ENCODE measurements around the gene REPS1.

Gene REPS1

DNA sequence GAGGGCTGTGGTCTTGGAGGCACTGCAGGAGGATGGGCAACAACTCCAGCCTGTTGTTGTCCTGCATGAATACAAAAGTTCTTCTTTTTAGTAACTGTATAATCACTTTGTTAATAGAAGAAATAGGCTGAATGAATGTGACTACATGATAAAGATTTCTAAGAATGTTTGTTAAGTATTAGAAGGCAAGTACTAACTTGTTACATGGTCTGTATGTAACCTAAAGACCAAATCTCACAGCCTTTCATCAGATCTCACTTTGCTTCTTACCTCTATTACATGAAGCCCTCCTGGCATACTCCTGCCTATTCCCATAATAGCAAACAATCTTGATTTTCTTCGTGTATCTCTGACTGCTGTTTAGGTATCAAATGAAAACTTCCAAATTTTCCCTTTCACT lies 73.4 kb downstream of the REPS1 start:
- DNase-seq, result no peak

DNA sequence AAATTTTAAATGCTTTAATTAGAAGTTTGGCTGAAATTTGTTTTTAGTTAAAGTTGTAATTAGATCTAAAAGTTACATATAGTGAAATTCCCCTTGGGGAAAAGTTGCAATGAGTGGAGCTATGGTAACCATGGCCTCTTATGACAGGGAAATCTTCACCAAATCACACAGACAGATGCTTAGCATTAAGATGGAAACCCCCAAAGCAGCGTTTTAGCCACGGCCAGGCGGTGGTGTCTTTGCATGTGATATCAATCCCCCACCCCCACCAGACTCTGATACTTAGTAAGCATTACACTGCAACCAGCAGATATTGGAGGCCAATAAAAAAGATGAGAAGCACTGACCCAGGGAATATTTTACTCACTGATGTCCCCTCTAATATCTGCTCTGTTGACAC lies 75.7 kb downstream of the REPS1 start:
- DNase-seq, result no peak

DNA sequence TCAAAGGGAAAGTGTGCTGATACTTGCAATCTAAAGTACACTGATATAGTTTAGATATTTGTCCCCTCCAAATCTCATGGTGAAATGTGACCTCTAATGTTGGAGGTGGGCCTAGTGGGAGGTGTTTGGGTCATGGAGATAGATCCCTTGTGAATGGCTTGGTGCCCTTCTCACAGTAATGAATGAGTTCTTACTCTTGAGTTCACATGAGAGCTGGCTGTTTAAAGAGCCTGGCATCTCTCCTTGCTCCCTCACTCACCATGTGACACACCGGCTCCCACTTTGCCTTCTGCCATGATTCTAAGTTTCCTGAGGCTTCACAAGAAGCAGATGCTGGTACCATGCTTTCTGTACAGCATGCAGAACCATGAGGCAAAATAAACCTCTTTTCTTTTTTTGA lies 78.1 kb downstream of the REPS1 start:
- DNase-seq, result no peak

DNA sequence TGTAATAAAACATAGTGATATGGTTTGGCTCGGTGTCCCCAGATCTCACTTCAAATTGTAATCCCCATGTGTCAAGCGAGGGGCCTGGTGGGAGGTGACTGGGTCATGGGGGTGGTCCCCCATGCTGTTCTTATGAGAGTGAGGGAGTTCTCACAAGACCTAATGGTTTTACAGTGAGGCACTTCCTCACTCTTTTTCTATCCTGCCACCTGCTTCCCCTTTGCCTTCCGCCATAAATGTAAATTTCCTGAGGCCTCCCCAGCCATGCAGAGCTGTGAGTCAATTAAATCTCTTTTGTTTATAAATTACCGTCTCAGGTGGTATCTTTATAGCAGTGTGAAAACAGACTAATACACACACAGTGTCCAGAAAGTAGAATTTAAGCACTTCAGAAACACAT lies 78.5 kb downstream of the REPS1 start:
- DNase-seq, result no peak

DNA sequence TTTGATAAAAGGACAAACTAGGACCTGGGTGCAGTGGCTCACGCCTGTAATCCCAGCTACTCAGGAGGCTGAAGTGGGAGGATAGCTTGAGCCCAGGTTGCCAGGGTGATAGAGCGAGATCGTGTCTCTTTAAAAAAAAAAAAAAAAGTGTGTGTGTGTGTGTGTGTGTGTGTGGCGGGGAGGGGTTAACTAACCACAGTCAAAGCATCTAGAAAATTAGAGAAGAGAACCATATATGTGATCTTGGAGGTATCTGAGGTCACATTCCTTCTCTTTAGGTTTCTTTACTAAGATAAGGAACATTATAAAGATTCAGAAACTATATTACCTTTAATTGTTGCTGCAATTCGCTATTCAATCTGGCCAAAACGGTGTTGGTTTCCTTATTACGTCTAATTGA lies 80.9 kb downstream of the REPS1 start:
- no peak for DNase-seq

DNA sequence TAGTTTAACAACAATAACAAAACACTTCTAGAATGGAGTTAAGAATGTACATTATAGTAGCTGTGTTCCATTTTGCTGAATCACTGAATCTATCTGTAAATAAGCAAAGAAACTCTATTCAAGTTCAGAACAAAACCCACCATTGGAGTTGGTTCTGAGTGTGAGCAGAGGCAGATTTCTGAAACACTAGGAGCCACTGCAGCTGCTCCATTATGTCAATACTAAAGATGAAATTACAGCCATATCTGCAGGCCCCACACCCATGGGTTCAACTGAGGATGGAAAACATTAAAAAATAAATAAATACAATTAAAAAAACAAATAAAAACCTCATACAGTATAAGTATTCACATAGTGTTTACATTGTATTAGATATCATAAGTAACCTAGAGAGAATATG lies 91.0 kb downstream of the REPS1 start:
- no peak for DNase-seq

DNA sequence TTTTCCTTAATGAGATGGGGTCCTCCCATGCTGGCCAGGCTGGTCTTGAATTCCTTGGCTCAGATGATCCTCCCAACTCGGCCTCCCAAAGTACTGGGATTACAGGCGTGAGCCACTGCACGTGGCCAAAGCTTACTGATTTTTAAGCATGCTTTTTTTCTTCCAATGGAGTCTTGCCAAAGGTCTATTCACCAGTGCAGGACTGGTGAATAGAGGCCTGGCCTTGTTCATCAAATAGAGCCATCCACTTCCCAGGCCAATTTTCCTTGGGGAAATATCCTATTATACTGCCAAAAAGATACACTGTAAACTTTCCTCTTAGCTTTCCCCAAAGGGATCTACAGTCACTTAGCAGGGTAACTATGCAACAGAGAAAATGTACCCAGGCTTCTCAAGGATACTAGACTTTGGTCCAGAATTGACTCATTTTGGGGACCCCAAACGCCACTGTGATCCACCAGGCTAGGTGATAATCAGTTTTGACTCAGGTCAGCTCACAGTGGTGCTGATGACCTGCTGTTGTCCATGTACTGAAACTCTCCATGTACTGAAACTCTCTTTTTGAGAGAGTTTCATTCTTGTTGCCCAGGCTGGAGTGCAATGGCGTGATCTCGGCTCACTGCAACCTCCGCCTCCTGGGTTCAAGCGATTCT lies 91.8 kb downstream of the REPS1 start:
- DNase-seq, result no peak

DNA sequence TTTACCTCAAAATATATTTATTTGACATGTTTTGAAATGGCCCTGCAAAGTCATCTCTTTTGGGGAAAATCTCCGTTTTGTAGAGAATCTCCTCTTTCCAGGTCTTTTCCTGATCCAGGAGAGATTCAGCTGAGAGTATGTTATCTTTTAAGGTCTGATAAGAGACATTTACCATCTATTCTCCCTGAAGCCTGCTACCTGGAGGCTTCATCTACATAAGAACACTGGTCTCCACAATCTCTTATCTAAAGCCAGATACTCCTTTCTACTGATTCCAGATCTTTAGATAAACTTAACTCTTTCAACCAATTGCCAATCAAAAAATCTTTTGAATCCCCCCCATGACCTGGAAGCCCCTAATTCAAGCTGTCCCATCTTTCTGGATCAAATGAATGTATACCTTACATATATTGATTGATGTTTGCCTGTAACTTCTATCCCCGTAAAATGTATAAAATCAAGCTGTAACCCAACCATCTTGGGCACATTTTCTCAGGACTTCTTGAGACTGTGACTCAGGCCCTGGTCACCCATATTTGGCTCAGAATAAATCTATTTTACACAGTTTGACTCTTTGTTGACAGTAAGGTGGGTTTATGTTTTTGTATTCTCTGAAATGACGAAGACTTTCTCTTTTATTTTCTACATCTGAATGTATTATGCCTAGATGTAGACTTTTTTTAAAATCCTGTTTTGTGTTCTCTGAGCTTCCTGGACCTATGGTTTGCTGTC lies 96.6 kb downstream of the REPS1 start:
- no peak for DNase-seq

DNA sequence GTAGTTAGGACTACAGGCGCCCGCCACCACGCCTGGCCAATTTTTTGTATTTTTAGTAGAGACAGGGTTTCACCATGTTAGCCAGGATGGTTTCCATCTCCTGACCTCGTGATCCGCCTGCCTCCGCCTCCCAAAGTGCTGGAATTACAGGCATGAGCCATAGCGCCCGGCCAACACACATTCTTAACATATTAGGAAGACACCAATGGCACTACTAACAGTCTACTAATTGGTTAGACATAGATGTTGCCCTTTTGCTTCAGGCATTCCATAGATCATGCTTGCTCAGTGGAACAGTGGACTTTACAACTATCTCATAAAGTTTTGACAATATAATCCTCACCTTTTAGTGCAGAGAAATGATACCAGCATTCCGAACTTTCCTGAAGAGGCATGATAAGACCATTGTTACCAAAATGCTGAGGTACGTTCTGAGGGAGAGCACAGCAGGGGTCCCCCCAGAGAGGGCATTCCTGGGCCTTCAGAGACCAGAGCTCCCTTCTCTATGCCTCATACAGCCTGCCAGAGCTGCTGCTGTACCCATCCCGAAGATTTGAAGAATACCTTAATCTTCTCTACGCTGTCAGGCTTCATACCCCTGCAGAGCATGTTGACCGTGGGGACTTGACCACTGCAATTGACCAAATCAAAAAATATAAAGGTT lies 102.8 kb downstream of the REPS1 start:
- DNase-seq, result no peak

DNA sequence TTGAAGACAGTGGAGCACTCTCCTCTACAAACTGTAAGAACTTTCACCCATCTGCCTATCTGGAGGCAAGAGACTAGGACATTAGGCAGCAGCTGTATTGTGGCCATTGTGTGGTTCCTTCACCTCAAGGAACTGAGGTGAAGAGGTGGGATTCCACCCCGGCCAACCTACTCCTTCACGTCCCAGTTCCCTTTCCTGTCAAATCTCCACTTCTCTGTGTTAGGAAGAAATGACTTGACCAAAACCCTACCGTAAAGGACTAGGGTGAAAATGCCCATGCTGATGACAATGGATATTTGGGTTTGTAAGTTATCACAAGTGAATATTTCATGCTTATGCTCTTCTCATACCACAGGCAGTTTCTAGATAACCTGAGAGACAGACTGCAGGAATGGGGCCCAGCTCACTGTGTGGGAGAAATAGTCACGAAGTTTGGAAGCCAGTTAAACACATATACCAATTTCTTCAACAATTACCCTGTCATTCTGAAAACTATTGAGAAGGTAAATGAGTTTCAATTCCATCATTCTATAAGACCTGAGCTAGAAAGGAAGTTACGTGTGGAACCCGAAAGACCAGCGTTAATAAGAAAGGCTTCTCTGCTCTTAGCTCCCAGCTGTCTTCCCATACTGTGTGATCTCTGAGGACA lies 105.6 kb downstream of the REPS1 start:
- DNase-seq, result no peak

DNA sequence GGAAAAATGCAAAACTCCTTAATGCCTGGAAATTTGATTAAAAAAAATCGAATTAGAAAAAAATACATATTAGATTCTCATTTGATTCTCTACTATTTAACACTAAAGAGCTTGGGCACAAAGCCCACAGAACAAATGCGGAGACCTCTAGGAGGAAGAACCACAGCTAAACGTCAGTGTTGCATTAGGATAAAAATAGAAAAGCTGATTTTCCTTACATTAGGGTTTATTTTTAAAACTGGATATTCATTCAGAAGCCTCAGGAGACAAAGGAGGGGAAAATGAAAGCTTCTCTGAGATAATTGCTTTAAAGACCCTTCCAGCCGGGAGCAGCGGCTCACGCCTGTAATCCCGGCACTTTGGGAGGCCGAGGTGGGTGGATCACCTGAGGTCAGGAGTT lies 114.9 kb downstream of the REPS1 start:
- no peak for DNase-seq

DNA sequence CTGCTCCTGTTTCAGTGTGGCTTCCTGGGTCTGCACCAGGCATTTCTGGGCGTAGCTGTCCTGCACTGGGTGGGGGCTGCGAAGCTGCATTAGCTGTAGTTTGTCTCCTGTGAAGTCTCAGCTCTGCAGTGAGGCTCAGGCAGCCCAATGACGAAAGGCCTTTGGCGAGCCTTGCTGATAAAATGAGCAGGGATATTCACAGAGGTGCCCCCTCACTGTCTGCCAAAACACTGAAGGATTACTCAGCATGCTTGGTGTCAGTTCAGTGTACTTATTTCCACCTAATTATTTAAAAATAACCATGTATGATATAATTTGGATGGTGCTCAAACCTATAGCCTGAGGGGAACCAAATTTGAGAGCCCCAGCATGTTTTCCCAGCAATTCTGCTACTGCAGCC lies 118.7 kb downstream of the REPS1 start:
- DNase-seq, result no peak

DNA sequence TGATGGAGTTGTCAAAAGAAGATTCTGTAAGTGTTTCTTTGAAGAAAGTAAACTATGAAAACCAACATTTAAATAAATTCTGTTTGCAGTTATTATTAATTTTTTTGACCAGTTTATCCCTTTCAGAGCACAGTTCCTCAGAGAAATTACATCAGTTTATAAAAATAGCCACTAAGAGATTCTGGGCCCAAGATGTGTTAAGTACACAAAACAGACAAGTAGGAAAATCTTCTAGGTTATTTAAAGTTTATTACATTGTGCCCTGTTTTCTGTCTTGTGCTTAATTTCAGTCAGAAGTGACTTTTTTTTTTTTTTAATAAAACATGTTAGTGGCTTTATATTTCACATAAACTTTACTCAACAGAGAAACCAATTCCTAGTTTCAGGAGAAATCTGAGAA lies 119.9 kb downstream of the REPS1 start:
- no peak for DNase-seq

DNA sequence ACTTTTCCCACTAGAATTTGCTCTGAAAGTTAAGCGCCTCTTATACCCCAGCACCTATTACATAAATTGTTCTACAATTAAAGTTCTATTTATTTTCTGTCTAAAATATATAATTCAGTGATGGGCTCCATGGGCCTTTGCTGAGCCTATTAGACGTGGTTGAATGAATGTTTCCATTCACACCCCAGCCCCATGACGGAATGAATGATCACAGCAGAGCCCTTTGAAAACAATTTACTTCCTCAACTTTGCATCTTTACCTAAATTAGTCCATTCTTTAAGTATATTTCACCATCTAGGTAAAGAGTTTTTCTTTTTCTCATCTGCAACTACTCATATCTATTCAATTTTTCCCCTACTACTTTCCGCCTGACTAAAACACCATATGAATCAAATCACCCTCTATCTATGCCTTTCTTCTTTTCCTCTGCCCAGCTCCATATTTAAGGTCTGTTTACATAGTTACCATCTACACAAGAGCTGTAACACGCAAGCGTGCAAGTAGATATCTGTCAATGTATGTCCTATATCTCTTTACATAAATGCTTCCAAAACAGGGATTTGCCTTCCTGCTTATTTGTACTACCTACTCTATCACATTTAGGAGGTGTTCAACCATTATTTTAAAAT lies 122.5 kb downstream of the REPS1 start:
- no peak for DNase-seq

DNA sequence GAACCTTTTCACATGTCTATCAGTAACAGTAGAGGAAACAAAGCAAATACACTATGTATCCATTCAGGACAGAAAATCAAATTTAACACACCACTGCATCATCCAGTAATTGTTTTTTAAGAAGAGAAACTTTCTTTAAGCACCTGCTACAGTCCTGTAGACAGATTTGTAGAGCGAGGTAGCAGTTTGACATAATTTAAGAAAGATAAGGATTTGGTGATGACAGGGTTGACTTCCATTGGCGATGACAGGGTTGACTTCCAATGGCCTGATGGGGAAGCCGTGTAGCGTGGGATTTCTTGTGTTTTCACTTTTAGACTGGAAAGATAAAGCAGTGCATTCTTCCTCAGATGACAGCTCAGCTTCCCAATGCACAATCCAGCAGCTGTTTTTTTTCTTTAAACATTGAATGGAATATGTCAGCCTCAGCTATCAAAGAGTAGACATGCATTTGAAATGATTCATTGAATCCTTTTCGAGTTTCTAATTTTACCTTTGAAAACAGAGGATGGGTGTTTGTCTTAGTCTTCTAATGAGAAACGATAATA lies 123.6 kb downstream of the REPS1 start:
- no peak for DNase-seq

DNA sequence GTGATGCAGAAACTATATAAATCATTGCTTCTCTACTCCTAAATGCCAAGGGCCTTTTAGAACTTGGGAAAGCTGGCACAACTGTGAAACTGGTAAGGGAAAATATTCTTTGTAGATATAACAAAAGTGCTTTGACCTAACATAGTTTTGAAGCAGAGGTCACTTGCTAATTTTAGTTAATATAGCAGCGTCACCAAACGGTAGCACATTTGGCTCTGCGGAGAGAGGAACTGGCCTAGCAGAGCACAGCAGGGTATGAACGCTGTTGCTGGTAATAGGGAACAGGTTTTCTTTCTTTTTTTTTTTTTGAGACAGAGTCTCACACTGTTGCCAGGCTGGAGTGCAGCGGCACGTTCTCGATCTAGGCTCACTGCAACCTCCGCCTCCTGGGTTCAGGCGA lies 124.7 kb downstream of the REPS1 start:
- DNase-seq, result no peak

DNA sequence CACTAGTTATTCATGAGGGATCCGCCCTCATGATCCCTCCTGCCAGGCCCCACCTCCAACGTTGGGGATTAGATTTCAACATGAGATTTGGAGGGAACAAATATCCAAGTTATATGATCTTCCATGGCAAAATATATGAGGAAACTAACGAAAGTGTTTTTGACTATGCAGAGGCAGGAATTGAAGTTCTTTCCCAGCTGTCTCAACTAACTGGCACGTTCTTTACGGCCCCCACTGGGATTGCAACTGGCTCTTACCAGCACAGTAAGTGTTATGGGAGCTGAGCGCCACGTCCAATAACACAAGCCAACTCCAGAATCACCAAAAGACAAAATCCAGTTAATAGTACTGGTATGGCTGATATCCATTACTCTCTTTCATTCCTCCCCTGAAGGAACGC lies 125.6 kb downstream of the REPS1 start:
- DNase-seq, result no peak

DNA sequence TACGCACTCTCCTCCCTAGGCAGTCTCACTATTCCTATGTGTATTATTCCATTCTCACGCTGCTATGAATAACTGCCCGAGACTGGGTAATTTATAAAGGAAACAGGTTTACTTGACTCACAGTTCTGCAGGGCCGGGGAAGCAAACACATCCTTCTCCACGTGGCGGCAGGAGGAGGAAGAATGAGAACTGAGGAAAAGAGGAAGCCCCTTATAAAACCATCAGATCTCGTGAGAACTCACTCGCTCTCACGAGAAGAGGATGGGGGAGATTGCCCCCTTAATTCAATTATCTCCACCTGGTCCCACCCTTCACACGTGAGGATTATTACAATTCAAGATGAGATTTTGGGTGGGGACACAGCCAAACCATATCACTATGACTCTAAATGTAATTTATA lies 130.3 kb downstream of the REPS1 start:
- no peak for DNase-seq

DNA sequence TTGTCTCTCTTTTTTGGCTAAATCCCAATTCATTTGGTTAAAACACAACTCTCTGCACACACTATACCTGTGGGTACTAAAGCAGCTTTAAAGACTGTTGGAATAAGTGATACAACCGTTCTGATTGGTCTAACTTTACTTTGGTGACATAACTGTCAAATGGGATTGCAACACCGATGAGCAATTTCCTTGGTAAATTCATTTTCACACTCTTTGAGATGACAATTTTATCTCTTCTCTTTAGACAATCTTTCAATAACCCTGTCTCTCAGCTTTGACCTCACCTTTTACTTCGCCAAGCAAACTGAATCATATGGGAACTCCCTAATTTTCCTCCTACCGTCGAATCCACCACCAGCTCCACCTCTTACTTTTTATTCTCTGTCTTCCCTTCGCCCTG lies 131.4 kb downstream of the REPS1 start:
- DNase-seq, result no peak
